Activated naive CD8-positive, alpha-beta T cell treated with anti-CD3 and anti-CD28 coated beads, Interleukin-2, amount 10 ng/mL, durations not matched to agents 7 days and 5 days (primary cell): Measurements from ENCODE around the gene DUSP15. TPM values are rescaled to one million over a fixed set of nuclear protein-coding genes. Genes with fewer than 3 reads are reported as not detected.

Source experiments
- ATAC-seq: fragments of 150-1000 bp; cut with Tn5 transposase; one replicate; pipeline ENCODE4 v1.10.0; 2021; ENCODE audit warnings: low read depth, moderate library complexity
- POLR2A ChIA-PET: fragments of 350-600 bp; sonication (Branson Sonifier 250); formaldehyde crosslinking; loops from one replicate; lab custom pipeline; 2021; ENCODE audit warnings: antibody characterized with exemption; lab: Charles Lee
- DNase-seq: peaks from one replicate; pipeline ENCODE4 v3.0.0; 2021
- H3K27ac Mint-ChIP-seq: one replicate; pipeline ENCODE4 v1.8.0; 2022; ENCODE audit warnings: mild to moderate bottlenecking, mixed read lengths
- H3K27me3 Mint-ChIP-seq: one replicate; pipeline ENCODE4 v1.8.0; 2022; ENCODE audit warnings: mild to moderate bottlenecking, moderate library complexity, mixed read lengths
- H3K36me3 Mint-ChIP-seq: one replicate; pipeline ENCODE4 v1.8.0; 2021; ENCODE audit warnings: mild to moderate bottlenecking, mixed read lengths
- H3K4me1 Mint-ChIP-seq: one replicate; pipeline ENCODE4 v1.8.0; 2021; ENCODE audit warnings: mixed read lengths
- H3K4me3 Mint-ChIP-seq: one replicate; pipeline ENCODE4 v1.8.0; 2022; ENCODE audit warnings: mild to moderate bottlenecking, moderate library complexity, mixed read lengths
- H3K9me3 Mint-ChIP-seq: one replicate; pipeline ENCODE4 v1.8.0; 2021; ENCODE audit warnings: mixed read lengths
- total RNA-seq, 2 experiments: library from RNA; stranded (reverse); gene quantifications; one replicate each; pipeline ENCODE4 v1.2.3, GENCODE V29; 2021

DUSP15 gene
- total RNA-seq, 2 experiments from 2014 or later, result not detected

- Mint-ChIP-seq H3K9me3 (no peaks in the 10 kb centered on the region), H3K4me1 (no peaks in the 10 kb centered on the region), H3K27ac (no peak within 1 kb of the TSS), H3K4me3 (no peak within 1 kb of the TSS), H3K27me3 (peaks cover 24% of the 10 kb centered on the region), H3K36me3 (no peaks in the 10 kb centered on the region)
- ATAC-seq (no peak), DNase-seq (no peak)
- POLR2A ChIA-PET, result no interaction called here
Observed at GRCh38 chr20:31845300-31845863, 24.9 kb downstream of the DUSP15 start, which contains the start of gene FOXS1. Gene FOXS1 (minus strand): TSS chr20:31845604. CDS start chr20:31845542, 62 bp downstream.

DNA sequence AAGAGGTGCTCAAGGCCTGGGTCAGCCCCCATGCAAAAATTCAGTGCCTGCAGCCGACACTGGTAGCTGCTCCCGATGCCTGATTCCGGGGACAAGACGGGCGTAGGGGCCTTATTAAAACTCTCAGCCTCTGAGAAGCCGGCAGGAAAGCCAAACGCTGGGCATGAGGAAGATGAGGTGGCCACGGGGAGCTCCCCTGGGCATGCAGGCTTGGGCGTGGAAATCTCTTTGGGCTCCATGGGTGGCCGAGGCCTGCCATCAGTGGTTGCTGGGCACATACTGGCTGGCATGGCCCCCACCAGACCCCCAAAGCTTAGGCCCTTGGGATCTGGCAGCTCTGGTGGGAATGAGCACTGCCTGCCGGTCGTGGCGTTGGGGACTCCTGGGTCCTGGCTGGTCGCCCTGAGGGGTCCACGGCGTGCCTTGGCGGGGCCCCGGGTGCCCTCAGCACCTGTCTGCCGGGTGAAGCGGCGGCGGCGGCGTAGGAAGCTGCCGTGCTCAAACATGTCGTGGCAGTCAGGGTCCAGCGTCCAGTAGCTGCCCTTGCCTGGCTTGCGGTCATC lies 25.5 kb downstream of the DUSP15 start:
- POLR2A ChIA-PET, result no interaction called here
- no peak overlapping the region for H3K27ac Mint-ChIP-seq
- ATAC-seq, result no peak
- DNase-seq, result no peak
- H3K36me3 Mint-ChIP-seq, result no peaks in the 10 kb centered on the region
- H3K4me1 Mint-ChIP-seq, result no peaks in the 10 kb centered on the region
- H3K9me3 Mint-ChIP-seq, result no peaks in the 10 kb centered on the region
- H3K4me3 Mint-ChIP-seq, result no peak overlapping the region
- peaks cover 19% of the 10 kb centered on the region for H3K27me3 Mint-ChIP-seq

- no peak overlapping the region for H3K4me3 Mint-ChIP-seq
- H3K4me1 Mint-ChIP-seq, result no peaks in the 10 kb centered on the region
- no peak overlapping the region for H3K27ac Mint-ChIP-seq
- peaks cover 14% of the 10 kb centered on the region for H3K27me3 Mint-ChIP-seq
- H3K9me3 Mint-ChIP-seq, result no peaks in the 10 kb centered on the region
- DNase-seq, result no peak
- no peak for ATAC-seq
- H3K36me3 Mint-ChIP-seq, result no peaks in the 10 kb centered on the region
- POLR2A ChIA-PET, result no interaction called here
Observed at GRCh38 chr20:31843881-31844280, 26.4 kb downstream of the DUSP15 start.

GRCh38 chr20:31843288-31843687 lies 27.0 kb downstream of the DUSP15 start:
- DNase-seq, result no peak
- peaks cover 13% of the 10 kb centered on the region for H3K27me3 Mint-ChIP-seq
- H3K4me1 Mint-ChIP-seq, result no peaks in the 10 kb centered on the region
- H3K36me3 Mint-ChIP-seq, result no peaks in the 10 kb centered on the region
- no peaks in the 10 kb centered on the region for H3K9me3 Mint-ChIP-seq
- H3K27ac Mint-ChIP-seq, result no peak overlapping the region
- no peak overlapping the region for H3K4me3 Mint-ChIP-seq
- POLR2A ChIA-PET, result no interaction called here
- ATAC-seq, result no peak

GRCh38 chr20:31842471-31843157 lies 27.7 kb downstream of the DUSP15 start:
- H3K4me3 Mint-ChIP-seq, result no peak overlapping the region
- POLR2A ChIA-PET, result no interaction called here
- H3K4me1 Mint-ChIP-seq, result no peaks in the 10 kb centered on the region
- ATAC-seq (no peak), DNase-seq (no peak)
- H3K27ac Mint-ChIP-seq, result no peak overlapping the region
- peaks cover 12% of the 10 kb centered on the region for H3K27me3 Mint-ChIP-seq
- no peaks in the 10 kb centered on the region for H3K9me3 Mint-ChIP-seq
- no peaks in the 10 kb centered on the region for H3K36me3 Mint-ChIP-seq

DNA sequence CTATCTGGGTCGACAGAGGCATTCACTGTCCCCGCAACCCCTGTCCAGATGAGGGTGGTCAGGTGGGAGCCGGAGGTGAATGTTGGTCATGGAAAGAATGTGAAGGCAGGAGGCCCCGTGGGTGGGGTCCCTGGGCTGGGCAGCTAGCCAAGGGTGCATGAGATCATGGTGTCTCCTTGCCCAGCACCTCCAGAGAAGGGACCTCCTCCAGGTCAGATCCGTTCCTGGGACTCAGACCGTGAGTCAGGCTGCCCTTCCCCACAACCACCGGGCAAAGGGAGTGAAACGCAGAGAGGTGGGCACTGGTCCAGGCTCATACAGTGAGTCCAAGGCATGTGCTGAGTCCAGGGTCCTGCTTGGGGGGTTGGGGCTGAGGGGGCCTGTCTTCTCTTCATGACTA lies 28.4 kb downstream of the DUSP15 start:
- POLR2A ChIA-PET, result no interaction called here
- H3K27me3 Mint-ChIP-seq, result peaks cover 10% of the 10 kb centered on the region
- H3K27ac Mint-ChIP-seq, result no peak overlapping the region

DNA sequence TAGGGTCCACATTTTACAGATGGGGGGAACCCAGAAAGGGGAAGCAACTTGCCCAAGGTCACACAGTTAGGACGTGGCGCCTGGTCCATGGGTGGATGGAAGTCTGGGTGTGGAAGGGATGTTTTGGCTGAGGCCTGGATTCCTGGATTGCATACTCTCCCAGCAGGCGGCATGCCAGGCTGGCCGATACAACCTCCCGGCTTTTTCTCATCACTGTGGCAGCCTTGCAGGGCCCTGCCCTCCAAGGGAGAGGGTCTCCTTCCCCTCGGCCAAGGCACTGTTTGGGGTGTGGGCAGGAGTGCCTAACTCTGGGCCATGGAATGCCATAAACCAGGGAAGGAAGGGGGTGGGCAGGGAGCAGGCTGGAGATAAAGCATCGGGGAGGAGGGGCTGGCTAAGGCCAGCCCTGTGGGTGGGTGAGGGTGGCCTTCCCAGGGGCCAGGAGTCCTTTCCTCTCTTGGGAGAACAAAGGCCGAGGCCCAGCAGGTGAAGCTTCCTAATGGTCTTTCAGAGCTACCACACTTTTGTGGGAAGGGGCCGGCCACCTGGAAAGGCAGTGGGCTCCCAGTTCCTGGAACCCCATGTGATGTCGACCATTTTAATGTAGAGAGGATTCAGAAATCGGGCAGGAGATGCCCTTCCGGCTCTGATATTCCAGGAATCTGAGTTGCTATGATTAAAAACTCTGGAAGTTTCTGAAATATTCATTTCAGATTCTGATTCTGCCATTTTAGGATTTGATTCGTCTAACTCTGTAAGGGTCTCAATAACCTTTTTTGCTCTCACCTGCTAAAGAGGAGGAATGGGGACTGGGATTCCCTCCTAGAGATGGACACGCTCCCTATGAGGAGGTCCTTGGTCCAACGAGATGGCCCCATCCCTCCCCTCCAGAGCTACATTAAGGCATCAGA lies 29.2 kb downstream of the DUSP15 start:
- H3K4me1 Mint-ChIP-seq, result peaks cover 7% of the 10 kb centered on the region
- no peaks in the 10 kb centered on the region for H3K9me3 Mint-ChIP-seq
- POLR2A ChIA-PET, result no interaction called here
- peaks cover 10% of the 10 kb centered on the region for H3K27me3 Mint-ChIP-seq
- no peak for ATAC-seq
- no peak overlapping the region for H3K27ac Mint-ChIP-seq
- no peak for DNase-seq
- H3K36me3 Mint-ChIP-seq, result no peaks in the 10 kb centered on the region
- H3K4me3 Mint-ChIP-seq, result no peak overlapping the region

More for the DNA sequence above, 28.4 kb downstream of the DUSP15 start:
- Mint-ChIP-seq H3K4me1 (peaks cover 2% of the 10 kb centered on the region), H3K36me3 (no peaks in the 10 kb centered on the region), H3K9me3 (no peaks in the 10 kb centered on the region), H3K4me3 (no peak overlapping the region)
- DNase-seq (no peak), ATAC-seq (no peak)

DNA sequence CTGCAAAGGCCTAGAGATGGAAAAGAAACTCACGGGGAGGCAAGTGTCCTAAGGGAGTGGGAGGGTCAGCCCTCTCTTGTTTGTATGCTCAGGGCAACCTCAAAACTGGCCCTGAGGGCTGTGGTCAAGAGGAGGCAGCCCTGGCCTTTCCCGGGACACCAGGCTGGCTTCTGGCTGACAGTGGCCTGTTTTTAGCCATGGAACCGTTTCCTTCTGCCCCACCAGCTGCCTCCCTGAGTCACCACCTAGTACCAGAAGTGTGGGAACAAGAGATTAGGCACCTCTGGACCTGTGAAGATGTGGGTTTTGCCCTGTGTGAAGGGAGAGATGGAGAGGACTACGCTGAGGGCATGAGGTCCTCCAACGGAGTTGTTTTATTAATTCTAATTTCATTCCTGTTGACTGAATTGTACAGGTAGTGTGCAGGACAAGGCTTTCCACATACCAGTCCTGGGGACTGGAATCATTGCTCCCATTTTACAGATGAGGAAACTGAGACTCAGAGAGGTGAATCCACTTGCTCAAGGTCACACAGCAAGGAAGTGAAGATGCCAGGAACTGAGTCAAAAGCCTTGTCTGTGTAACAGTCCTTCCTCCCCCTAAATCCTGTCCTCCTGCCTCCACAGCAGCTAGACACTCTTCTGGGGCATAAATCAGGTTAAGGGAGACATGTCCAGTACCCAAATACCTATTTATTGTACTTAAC lies 30.4 kb downstream of the DUSP15 start:
- Mint-ChIP-seq H3K36me3 (no peaks in the 10 kb centered on the region), H3K4me1 (peaks cover 17% of the 10 kb centered on the region), H3K9me3 (no peaks in the 10 kb centered on the region), H3K4me3 (no peak overlapping the region), H3K27me3 (peaks cover 11% of the 10 kb centered on the region), H3K27ac (no peak overlapping the region)
- ATAC-seq, result no peak
- POLR2A ChIA-PET, result no interaction called here
- DNase-seq, result no peak

GRCh38 chr20:31838646-31839292 lies 31.6 kb downstream of the DUSP15 start:
- no peak for DNase-seq
- no peak overlapping the region for H3K27ac Mint-ChIP-seq
- H3K4me1 Mint-ChIP-seq, result peaks cover 17% of the 10 kb centered on the region
- no peak for ATAC-seq
- H3K9me3 Mint-ChIP-seq, result no peaks in the 10 kb centered on the region
- peaks cover 12% of the 10 kb centered on the region for H3K27me3 Mint-ChIP-seq
- H3K4me3 Mint-ChIP-seq, result no peak overlapping the region
- POLR2A ChIA-PET, result interaction anchor here (0.6 kb wide), 1 partner anchor 56 kb away, joined by 3 read pairs; no protein-coding TSS in a partner anchor
- H3K36me3 Mint-ChIP-seq, result no peaks in the 10 kb centered on the region

DNA sequence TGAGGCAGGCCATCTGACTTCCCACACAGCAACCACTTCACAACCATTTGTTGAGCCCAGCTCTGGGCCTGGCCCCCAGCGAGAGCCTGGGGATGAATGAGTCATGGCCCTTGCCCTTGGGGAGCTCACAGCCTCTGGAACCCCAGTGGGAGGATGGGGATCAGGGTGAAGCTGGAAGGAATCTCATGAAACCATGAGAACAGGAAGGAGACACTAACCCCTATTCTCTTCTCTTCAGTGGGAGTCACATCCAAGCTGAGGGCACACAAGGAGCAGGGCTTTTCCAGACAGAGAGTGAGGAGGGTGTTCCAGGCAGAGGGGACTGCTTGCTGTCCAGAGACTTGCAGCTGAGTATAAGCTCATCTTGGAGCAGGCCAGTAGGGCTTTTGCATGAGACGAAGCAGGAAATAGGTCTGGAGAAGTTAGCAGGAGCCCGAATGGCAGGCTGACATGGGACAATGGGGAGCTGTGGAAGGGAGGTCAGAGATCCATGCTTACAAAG lies 32.4 kb downstream of the DUSP15 start:
- POLR2A ChIA-PET, result interaction anchor here (0.6 kb wide), 1 partner anchor 55 kb away, joined by 3 read pairs; no protein-coding TSS in a partner anchor
- Mint-ChIP-seq H3K27ac (no peak overlapping the region), H3K27me3 (peaks cover 12% of the 10 kb centered on the region), H3K4me1 (peaks cover 17% of the 10 kb centered on the region), H3K4me3 (no peak overlapping the region), H3K36me3 (no peaks in the 10 kb centered on the region), H3K9me3 (no peaks in the 10 kb centered on the region)
- DNase-seq (no peak), ATAC-seq (no peak)

- no peaks in the 10 kb centered on the region for H3K9me3 Mint-ChIP-seq
- POLR2A ChIA-PET, result interaction anchor here (1.4 kb wide), 1 partner anchor 10 kb away, joined by 4 read pairs; no protein-coding TSS in a partner anchor
- H3K27ac Mint-ChIP-seq, result no peak overlapping the region
- ATAC-seq (no peak), DNase-seq (no peak)
- H3K4me1 Mint-ChIP-seq, result peaks cover 17% of the 10 kb centered on the region
- H3K4me3 Mint-ChIP-seq, result no peak overlapping the region
- H3K27me3 Mint-ChIP-seq, result peaks cover 12% of the 10 kb centered on the region
- H3K36me3 Mint-ChIP-seq, result no peaks in the 10 kb centered on the region
Observed at GRCh38 chr20:31836853-31837608, 33.3 kb downstream of the DUSP15 start.
